Left lobe of liver (tissue), 2 donors: ENCODE data around the gene FADS1. TPM values are rescaled to one million over a fixed set of nuclear protein-coding genes. Genes with fewer than 3 reads are reported as not detected.

ENCODE experiments used
- ATAC-seq: fragments of 200-7000 bp; cut with Tn5 transposase; one replicate; pipeline ENCODE4 v1.9.1; 2020; ENCODE audit warnings: mild to moderate bottlenecking, moderate library complexity
- DNase-seq: peaks from one replicate; pipeline ENCODE4 v3.0.0-alpha.2; 2020; ENCODE audit warnings: low spot score
- total RNA-seq: library from RNA; stranded (reverse); gene quantifications from one replicate; pipeline ENCODE4 v1.2.1, GENCODE V29; 2021
- donor health status: DM: no; HTN: no; CAD: no; lungs with moderate emphysema.
- donor health status: DM: no; HTN: yes; CAD: no.

The FADS1 gene
- total RNA-seq, 1 donor from 2014 or later = 34.6 TPM

GRCh38 chr11:61778920-61779650 is 37.7 kb downstream of the FADS1 start:
- DNase-seq = no peak
- no peak for ATAC-seq

- ATAC-seq (no peak), DNase-seq (no peak)
Measured at GRCh38 chr11:61778357-61778886, 38.4 kb downstream of the FADS1 start.

- ATAC-seq = peak; percentile 6
- DNase-seq = no peak
Measured at GRCh38 chr11:61777234-61778090, 39.3 kb downstream of the FADS1 start.

GRCh38 chr11:61776561-61777075 is 40.2 kb downstream of the FADS1 start:
- ATAC-seq (peak; percentile 80), DNase-seq (peak; percentile 77)

- no peak for DNase-seq
- ATAC-seq = no peak
Measured at GRCh38 chr11:61775606-61776554, 40.9 kb downstream of the FADS1 start.

GRCh38 chr11:61775106-61775505 is 41.7 kb downstream of the FADS1 start:
- DNase-seq (no peak), ATAC-seq (no peak)

GRCh38 chr11:61774411-61774810 is 42.4 kb downstream of the FADS1 start:
- DNase-seq (no peak), ATAC-seq (no peak)

- no peak for ATAC-seq
- DNase-seq = no peak
Measured at GRCh38 chr11:61773809-61774208, 43.0 kb downstream of the FADS1 start.

GRCh38 chr11:61773356-61773755 is 43.4 kb downstream of the FADS1 start:
- DNase-seq (no peak), ATAC-seq (no peak)

GRCh38 chr11:61771985-61772455 is 44.8 kb downstream of the FADS1 start:
- ATAC-seq (no peak), DNase-seq (no peak)

- DNase-seq (no peak), ATAC-seq (no peak)
Measured at GRCh38 chr11:61771195-61771894, 45.5 kb downstream of the FADS1 start.

GRCh38 chr11:61769946-61770683 is 46.7 kb downstream of the FADS1 start:
- no peak for DNase-seq
- no peak for ATAC-seq

GRCh38 chr11:61769169-61769920 is 47.5 kb downstream of the FADS1 start:
- ATAC-seq (no peak), DNase-seq (no peak)

- ATAC-seq (peak; percentile 2), DNase-seq (no peak)
Measured at GRCh38 chr11:61768376-61769076, 48.3 kb downstream of the FADS1 start.

- peak; percentile 79 for DNase-seq
- ATAC-seq = peak; percentile 79
Measured at GRCh38 chr11:61766353-61766841, 50.4 kb downstream of the FADS1 start.

GRCh38 chr11:61765550-61766253 is 51.1 kb downstream of the FADS1 start:
- DNase-seq (no peak), ATAC-seq (no peak)
